HEK293T (cell line): ENCODE measurements around the gene ADAMTS5.

ENCODE experiments used
- BHLHE40 ChIP-seq: fragments of 450-650 bp; IDR thresholded peaks from 2 replicates; pipeline ENCODE4 v1.6.1; 2016; ENCODE audit warnings: mild to moderate bottlenecking, moderate library complexity, borderline replicate concordance
- ELF4 ChIP-seq: fragments of 450-650 bp; IDR thresholded peaks from 2 replicates; pipeline ENCODE4 v1.6.1; 2017; ENCODE audit warnings: antibody characterized with exemption
- FOXA1 ChIP-seq: fragments of 450-650 bp; IDR thresholded peaks from 2 replicates; pipeline ENCODE4 v1.6.1; 2016; ENCODE audit warnings: mild to moderate bottlenecking
- FOXK2 ChIP-seq: fragments of 450-650 bp; IDR thresholded peaks from 2 replicates; pipeline ENCODE4 v1.6.1; 2016; ENCODE audit warnings: mild to moderate bottlenecking
- L3MBTL2 ChIP-seq: fragments of 450-650 bp; conservative IDR thresholded peaks from 2 replicates; pipeline ENCODE4 v1.6.1; 2016; ENCODE audit warnings: mild to moderate bottlenecking

DNA sequence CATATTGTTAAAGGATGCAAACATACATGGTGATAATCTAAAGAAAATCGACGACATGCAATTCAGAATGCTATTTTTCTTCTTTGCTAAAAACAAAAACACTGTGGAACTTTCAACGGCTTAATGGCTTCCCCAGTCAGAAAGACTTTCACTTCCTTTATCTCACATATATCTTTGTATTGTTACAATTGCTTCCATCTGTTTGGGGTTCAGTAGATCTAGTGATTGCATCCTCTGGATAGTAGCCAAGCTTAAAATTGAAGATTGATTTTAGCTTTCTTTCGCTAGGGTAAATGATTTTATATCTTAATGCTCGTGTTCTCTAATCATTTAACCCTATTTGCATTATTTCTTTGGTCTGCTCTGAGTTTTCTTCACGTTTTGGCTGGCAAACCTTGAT is 89.9 kb downstream of the ADAMTS5 start:
- TF ChIP-seq FOXK2 (no peak), ELF4 (no peak), BHLHE40 (no peak), FOXA1 (no peak), L3MBTL2 (no peak)
